Hepatocyte (in vitro differentiated cells): Measurements from ENCODE around the gene ARL15. TPM values are rescaled to one million over a fixed set of nuclear protein-coding genes. Genes with fewer than 3 reads are reported as not detected.
A peak's percentile ranks its signal among the peaks of the same experiment; 100 is the strongest.

ENCODE experiments used
- DNase-seq: peaks from one replicate; pipeline ENCODE4 v3.0.0-alpha.2; 2016; ENCODE audit warnings: low spot score
- H2AFZ ChIP-seq: fragments of 200-600 bp; sonication (generic); 2 replicates; pipeline ENCODE4 v1.6.0; 2016; ENCODE audit warnings: antibody characterized with exemption, mild to moderate bottlenecking
- H3K27ac ChIP-seq: fragments of 200-600 bp; sonication (generic); 2 replicates; pipeline ENCODE4 v1.5.1; 2016; ENCODE audit warnings: mild to moderate bottlenecking
- H3K27me3 ChIP-seq: fragments of 200-600 bp; sonication (generic); 2 replicates; pipeline ENCODE4 v1.6.1; 2016
- H3K36me3 ChIP-seq: fragments of 200-600 bp; sonication (generic); replicated peaks from 2 replicates; pipeline ENCODE4 v1.5.1; 2016; ENCODE audit warnings: low read depth; ENCODE audit not compliant: insufficient read depth
- H3K4me1 ChIP-seq: fragments of 200-600 bp; sonication (generic); 2 replicates; pipeline ENCODE4 v1.5.1; 2016; ENCODE audit warnings: mild to moderate bottlenecking, moderate library complexity; ENCODE audit not compliant: insufficient read depth
- H3K4me2 ChIP-seq: fragments of 200-600 bp; sonication (generic); 2 replicates; pipeline ENCODE4 v1.6.0; 2016
- H3K4me3 ChIP-seq: fragments of 200-600 bp; sonication (generic); 2 replicates; pipeline ENCODE4 v1.5.1; 2016; ENCODE audit warnings: mild to moderate bottlenecking
- H3K79me2 ChIP-seq: fragments of 200-600 bp; sonication (generic); 2 replicates; pipeline ENCODE4 v1.6.0; 2017; ENCODE audit warnings: mild to moderate bottlenecking
- H3K9me2 ChIP-seq: fragments of 200-600 bp; sonication (generic); replicated peaks from 2 replicates; pipeline ENCODE4 v1.6.0; 2017; ENCODE audit warnings: mild to moderate bottlenecking; ENCODE audit not compliant: insufficient read depth
- H3K9me3 ChIP-seq: fragments of 200-600 bp; sonication (generic); 2 replicates; pipeline ENCODE4 v1.5.1; 2016; ENCODE audit warnings: low read depth, mild to moderate bottlenecking
- H4K20me1 ChIP-seq: fragments of 200-600 bp; sonication (generic); 2 replicates; pipeline ENCODE4 v1.6.0; 2016; ENCODE audit warnings: mild to moderate bottlenecking; ENCODE audit not compliant: insufficient read depth, poor library complexity, severe bottlenecking
- EZH2 ChIP-seq: fragments of 200-600 bp; sonication (generic); IDR thresholded peaks from 2 replicates; pipeline ENCODE4 v1.6.1; 2016; ENCODE audit warnings: antibody characterized with exemption, mild to moderate bottlenecking, borderline replicate concordance
- EZH2phosphoT487 ChIP-seq: fragments of 200-600 bp; sonication (generic); IDR thresholded peaks from one replicate; pipeline ENCODE4 v1.6.1; 2018; ENCODE audit warnings: antibody characterized with exemption, mild to moderate bottlenecking, low read depth, moderate library complexity; ENCODE audit not compliant: unreplicated experiment, severe bottlenecking
- WGBS: methylation state at CpG from one replicate; pipeline ENCODE4 v1.1.6; 2016; ENCODE audit warnings: low lambda C conversion rate; ENCODE audit errors: missing lambda C conversion rate; 5-methylcytosine and 5-hydroxymethylcytosine counted together
- polyA plus RNA-seq: library from polyadenylated mRNA; unstranded; fragments of >200 nt; fragmentation: Nextera tagmentation; extraction: Ambion mirVana; gene quantifications from 2 replicates; pipeline ENCODE4 v1.2.1, GENCODE V29; 2016
- total RNA-seq: library from RNA; depleted of rRNA; stranded (reverse); fragments of >200 nt; gene quantifications from 2 replicates; pipeline ENCODE4 v1.2.3, GENCODE V29; 2014
- TF ChIP-seq, protein P1 (sequence below): fragments of 200-600 bp; sonication (generic); IDR thresholded peaks from 2 replicates; pipeline ENCODE4 v1.5.1; 2016; ENCODE audit warnings: antibody characterized with exemption, mild to moderate bottlenecking; ENCODE audit not compliant: poor library complexity

ARL15 gene
- total and polyA plus RNA-seq, 2 experiments from 2014 or later = 13.3 to 66.3 TPM

DNA sequence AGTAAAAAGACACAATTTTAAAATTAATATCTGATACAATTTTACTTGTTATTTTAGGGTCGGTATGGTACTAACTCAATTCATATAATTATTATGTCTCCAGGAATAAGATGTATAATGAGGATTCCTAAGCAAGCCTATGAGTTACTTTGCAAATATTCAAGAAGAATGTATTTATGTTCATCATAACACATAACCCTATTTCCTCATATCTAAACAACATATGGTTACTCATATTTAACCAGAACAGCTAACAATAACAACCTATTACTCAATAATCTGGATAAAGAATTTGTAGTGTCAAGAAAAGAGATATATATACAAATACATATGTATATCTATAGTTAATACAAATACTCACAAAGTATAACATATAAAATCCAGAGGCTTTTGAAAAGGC lies 285.9 kb downstream of the ARL15 start:
- TF ChIP-seq EZH2phosphoT487 (no peak), EZH2 (no peak)
- TF ChIP-seq, protein P1, sequence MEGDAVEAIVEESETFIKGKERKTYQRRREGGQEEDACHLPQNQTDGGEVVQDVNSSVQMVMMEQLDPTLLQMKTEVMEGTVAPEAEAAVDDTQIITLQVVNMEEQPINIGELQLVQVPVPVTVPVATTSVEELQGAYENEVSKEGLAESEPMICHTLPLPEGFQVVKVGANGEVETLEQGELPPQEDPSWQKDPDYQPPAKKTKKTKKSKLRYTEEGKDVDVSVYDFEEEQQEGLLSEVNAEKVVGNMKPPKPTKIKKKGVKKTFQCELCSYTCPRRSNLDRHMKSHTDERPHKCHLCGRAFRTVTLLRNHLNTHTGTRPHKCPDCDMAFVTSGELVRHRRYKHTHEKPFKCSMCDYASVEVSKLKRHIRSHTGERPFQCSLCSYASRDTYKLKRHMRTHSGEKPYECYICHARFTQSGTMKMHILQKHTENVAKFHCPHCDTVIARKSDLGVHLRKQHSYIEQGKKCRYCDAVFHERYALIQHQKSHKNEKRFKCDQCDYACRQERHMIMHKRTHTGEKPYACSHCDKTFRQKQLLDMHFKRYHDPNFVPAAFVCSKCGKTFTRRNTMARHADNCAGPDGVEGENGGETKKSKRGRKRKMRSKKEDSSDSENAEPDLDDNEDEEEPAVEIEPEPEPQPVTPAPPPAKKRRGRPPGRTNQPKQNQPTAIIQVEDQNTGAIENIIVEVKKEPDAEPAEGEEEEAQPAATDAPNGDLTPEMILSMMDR = no peak
- DNase-seq = no peak
- no peaks in the 10 kb centered on the region for H3K9me2 ChIP-seq
- no peaks in the 10 kb centered on the region for H3K9me3 ChIP-seq
- H3K4me1 ChIP-seq = peaks cover 9% of the 10 kb centered on the region
- 83% methylated on average over 1 of the region's 1 CpG for WGBS
- no peaks in the 10 kb centered on the region for H3K36me3 ChIP-seq
- H3K27me3 ChIP-seq = no peaks in the 10 kb centered on the region
- no peaks in the 10 kb centered on the region for H4K20me1 ChIP-seq
- H2AFZ ChIP-seq = no peak overlapping the region
- peak overlapping the region; percentile 53 for H3K27ac ChIP-seq
- H3K79me2 ChIP-seq = no peaks in the 10 kb centered on the region
- no peak overlapping the region for H3K4me2 ChIP-seq
- no peak overlapping the region for H3K4me3 ChIP-seq

DNA sequence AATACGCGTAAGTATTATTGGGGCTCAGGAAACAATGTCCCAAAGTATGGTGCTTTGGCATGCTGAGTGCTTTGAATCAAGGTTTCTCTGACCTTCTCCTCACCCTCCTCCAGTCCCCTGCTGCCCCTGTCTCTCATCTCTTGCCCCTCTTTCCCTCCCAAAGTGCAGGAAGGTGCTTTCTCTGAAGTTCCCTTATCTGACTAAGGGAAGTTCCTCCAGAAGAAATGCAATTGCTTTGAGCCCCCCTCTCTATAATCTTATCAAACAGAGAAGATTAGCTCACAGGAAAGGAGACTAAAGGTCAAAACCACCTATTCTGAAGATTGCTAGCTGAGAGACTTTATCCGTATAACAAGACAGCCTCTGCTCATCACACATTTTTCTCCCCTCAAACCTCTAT lies 288.1 kb downstream of the ARL15 start:
- Histone ChIP-seq H3K36me3 (no peaks in the 10 kb centered on the region), H3K4me1 (peaks cover 9% of the 10 kb centered on the region), H3K4me2 (peak overlapping the region; percentile 21), H3K9me2 (no peaks in the 10 kb centered on the region), H4K20me1 (no peaks in the 10 kb centered on the region), H3K79me2 (no peaks in the 10 kb centered on the region), H3K4me3 (no peak overlapping the region), H2AFZ (no peak overlapping the region), H3K27ac (peak overlapping the region; percentile 54), H3K27me3 (no peaks in the 10 kb centered on the region), H3K9me3 (no peaks in the 10 kb centered on the region)
- DNase-seq = no peak
- WGBS = 72% methylated on average over 3 of the region's 3 CpGs
- TF ChIP-seq EZH2phosphoT487 (no peak), EZH2 (no peak)
- TF ChIP-seq, protein P1 = no peak

DNA sequence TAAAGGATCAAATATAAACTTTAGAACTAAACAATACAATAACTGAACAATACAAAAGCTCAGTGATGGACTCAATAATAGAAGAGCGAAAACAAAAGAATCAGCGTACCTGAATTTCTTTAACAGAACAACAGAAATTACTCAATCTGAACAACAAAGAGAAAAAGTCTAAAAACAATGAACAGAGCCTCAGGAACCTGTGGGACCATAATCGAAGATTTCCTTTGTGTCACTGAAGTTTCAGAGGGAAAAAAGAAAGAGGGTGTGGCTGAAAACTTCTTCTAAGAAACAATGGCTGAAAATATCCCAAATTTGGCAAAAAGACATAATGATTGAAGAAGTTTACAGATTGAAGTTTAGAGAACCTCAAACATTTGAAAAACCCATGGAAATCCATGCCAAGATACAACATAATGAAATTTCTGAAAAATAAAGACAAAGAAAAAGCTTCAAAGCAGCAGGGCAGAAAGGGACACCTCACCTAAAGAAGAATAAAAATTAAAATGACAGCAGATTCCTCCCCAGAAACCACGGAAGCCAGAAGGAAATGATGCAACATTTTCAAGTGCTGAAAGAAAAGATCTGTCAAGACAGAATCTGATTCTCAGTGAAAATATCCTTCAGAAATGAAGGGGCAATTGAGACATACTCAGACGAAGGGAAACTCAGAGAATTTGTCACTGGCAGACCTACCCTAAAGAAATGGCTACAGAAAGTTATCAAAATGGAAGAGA lies 288.8 kb downstream of the ARL15 start:
- H3K9me3 ChIP-seq = no peaks in the 10 kb centered on the region
- peaks cover 9% of the 10 kb centered on the region for H3K4me1 ChIP-seq
- TF ChIP-seq EZH2phosphoT487 (no peak), EZH2 (no peak)
- DNase-seq = no peak
- H4K20me1 ChIP-seq = no peaks in the 10 kb centered on the region
- H3K4me2 ChIP-seq = peak overlapping the region; percentile 21
- WGBS = 62% methylated on average over 5 of the region's 5 CpGs
- no peak overlapping the region for H2AFZ ChIP-seq
- peak overlapping the region; percentile 54 for H3K27ac ChIP-seq
- no peaks in the 10 kb centered on the region for H3K9me2 ChIP-seq
- H3K79me2 ChIP-seq = no peaks in the 10 kb centered on the region
- H3K27me3 ChIP-seq = no peaks in the 10 kb centered on the region
- H3K36me3 ChIP-seq = no peaks in the 10 kb centered on the region
- H3K4me3 ChIP-seq = no peak overlapping the region

DNA sequence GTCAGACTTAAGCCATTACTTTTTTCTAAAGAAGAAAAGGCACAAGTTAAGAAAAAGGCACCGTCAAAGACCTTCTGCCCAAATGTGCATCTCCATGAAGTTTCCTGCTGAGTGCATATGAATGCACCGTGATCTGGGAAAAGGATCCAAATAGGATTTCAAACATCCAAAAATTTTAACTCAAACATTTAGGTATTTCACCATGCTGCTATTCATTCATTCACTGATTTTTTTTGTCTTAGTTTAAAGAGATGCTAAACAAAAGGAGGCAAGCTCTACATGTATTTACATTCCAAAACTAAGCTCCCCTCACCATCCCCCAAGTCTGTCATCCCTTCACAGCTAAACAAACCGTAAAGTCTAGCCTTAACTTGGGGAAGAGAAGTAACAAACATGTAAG lies 291.9 kb downstream of the ARL15 start:
- H3K36me3 ChIP-seq = no peaks in the 10 kb centered on the region
- no peaks in the 10 kb centered on the region for H3K79me2 ChIP-seq
- no peaks in the 10 kb centered on the region for H4K20me1 ChIP-seq
- H3K27me3 ChIP-seq = no peaks in the 10 kb centered on the region
- H3K9me3 ChIP-seq = peaks cover 6% of the 10 kb centered on the region
- H3K4me2 ChIP-seq = no peak overlapping the region
- H3K9me2 ChIP-seq = no peaks in the 10 kb centered on the region
- WGBS = 37% methylated on average over 3 of the region's 3 CpGs
- no peak for DNase-seq
- no peak for TF ChIP-seq EZH2
- TF ChIP-seq, protein P1 = no peak
- TF ChIP-seq EZH2phosphoT487 = no peak
- no peak overlapping the region for H3K4me3 ChIP-seq
- peaks cover 9% of the 10 kb centered on the region for H3K4me1 ChIP-seq
- H3K27ac ChIP-seq = no peak overlapping the region
- no peak overlapping the region for H2AFZ ChIP-seq
